Activated CD8-positive, alpha-beta memory T cell treated with anti-CD3 and anti-CD28 coated beads, Interleukin-2, amount 50 U/mL, for 1 hour (primary cell): ENCODE data around the gene PDLIM4.

Experiments used
- DNase-seq: peaks from one replicate; pipeline ENCODE4 v3.0.0-alpha.2; 2020; ENCODE audit errors: extremely low read depth

PDLIM4 gene

DNA sequence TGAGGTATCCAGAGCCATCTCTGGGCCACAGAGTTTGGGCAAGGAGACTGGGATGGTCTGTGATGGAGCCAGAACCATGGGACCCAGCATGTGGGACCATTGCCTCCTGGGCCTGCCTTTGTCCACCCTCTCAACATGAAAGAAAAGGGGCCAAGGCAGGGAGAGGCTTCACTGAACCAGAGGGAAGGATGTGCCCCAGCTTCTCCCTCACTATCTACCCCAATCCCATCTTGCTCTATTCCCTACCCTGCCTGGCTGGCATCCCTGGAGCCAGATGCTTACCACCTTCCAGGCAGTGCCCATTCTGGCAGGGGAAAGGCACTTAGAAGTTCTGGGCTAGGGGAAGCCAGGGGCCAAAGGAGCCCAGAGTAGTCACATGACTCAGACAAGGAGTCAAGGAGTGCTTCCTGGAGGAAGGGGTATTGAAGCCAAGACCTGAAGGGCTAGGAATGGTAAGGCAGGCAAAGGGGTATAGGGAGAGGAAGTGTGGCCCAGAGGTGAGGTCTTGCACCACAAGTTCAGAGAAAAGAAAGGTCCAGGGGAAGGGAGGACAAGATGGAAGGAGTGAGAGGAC lies 9.8 kb downstream of the PDLIM4 start:
- DNase-seq: no peak

DNA sequence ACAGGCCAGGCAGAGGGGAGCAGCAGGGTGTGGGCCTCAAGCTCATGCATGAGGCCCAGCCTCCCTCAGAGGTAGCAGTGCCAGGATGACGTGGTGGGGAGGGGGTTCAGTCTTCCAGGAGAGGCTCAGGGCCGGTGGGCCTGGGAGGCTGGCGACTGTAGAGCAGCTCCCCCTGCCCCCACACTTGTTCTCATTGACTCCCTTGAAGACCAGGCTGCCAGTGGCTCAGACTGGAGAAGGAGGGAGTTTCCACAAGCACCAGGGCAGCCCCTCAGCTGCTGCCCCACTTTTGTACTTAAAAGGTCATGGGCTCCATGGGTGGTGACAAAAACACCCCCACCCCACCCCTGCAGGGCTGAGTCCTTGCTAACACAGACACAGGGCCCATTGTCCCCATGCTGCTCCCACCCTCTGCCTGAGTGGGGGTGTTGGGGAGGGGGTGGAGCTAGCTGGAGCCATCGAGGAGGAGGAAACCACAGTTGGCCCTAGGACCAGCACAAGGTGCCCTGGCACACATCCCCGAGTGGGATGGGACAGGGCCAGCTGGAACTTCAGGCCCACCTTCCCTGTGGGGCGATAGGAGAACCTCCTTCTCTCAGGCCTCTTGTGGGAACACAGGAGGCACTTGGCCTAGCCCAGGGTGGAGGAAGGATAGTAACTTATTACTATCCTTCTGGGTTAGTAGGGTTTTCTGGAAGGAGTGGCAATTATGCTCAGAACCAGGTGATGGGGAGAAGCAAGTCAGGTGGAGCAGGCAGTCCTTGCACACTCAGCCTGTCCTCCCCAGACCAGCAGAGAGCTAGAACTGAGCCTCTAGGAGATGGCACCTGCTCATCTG lies 10.7 kb downstream of the PDLIM4 start:
- no peak for DNase-seq

GRCh38 chr5:132268769-132269551 lies 11.5 kb downstream of the PDLIM4 start:
- no peak for DNase-seq

- no peak for DNase-seq
Observed at GRCh38 chr5:132269635-132270334, 12.3 kb downstream of the PDLIM4 start.

GRCh38 chr5:132270335-132270665 lies 12.8 kb downstream of the PDLIM4 start:
- no peak for DNase-seq

GRCh38 chr5:132270706-132271105 lies 13.2 kb downstream of the PDLIM4 start:
- no peak for DNase-seq

GRCh38 chr5:132271251-132272246 lies 14.1 kb downstream of the PDLIM4 start:
- DNase-seq: no peak

- no peak for DNase-seq
Observed at GRCh38 chr5:132272311-132273210, 15.1 kb downstream of the PDLIM4 start.

DNA sequence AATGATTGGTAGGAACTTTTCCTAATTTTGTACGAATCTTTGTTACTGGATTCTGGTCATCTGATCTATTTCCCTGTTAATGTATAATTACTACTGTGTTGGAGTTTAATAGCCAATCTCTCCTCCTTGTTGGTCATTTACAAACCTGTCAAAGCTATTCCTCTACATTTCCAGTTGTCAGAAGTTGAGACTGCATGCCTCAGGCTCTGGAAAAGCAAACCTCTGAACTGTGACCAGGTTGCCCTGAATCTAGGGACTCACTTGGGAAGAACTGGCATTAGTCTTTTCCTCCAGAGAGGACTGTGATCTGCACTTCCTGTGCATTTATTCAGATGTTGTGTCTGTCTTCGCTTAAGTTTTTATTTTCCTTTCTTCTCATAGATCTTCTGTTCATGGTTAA lies 16.1 kb downstream of the PDLIM4 start:
- DNase-seq: no peak

- DNase-seq: no peak
Observed at GRCh38 chr5:132274050-132274792, 16.7 kb downstream of the PDLIM4 start.

DNA sequence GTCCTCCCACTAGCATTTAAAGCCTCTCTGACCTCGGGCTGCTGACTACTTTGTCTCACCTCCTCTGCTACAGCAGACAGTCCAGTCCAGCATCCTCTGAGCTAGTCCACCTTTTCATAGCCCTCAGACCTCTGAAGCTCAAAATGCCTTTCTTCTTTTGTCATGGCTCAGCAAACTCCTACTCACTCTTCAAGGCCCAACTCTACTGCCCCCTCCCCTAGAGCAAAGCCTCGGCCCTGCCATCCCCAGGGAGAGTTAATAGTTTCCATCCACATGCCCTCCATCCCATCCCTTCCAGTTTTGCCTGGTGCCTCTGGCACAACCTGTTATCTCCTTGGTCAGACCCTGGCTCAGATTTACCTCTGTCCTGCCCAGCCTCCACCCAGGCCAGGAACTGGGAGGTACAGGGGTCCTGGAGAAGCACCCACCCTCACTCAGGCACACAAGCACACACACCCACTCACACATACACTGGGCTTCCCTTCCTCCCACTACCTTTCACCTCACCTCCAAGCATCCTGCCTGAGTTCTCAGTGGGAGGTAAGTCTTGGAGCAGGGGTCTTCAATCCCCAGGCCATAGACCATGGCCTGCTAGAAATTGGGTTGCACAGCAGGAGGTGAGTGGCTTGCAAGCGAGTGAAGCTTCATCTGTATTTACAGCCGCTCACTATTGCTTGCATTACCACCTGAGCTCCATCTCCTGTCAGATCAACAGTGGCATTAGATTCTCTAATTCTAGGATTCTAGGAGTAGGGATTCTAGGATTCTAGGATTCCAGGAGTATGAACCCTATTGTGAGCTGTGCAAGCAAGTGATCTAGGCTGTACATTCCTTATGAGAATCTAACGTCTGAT lies 18.1 kb downstream of the PDLIM4 start:
- DNase-seq: no peak

DNA sequence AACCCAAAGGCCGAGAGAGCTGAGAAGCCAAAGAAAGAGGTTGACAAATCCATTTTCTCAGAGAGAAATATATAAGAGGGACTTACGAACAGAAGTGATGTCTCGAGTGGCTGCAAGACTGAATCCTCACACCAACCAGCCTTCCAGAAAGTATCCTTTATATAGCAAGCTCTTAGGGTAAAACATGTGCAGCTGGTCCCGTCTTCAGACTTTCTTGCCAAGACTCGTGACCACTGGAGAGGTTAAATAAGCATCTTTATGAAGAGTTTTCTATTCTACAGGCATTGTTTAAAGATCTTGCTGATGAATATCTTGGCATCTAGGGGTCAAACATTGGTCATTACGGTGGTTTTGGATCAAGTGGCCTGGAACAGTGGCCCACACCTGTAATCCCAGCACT lies 19.8 kb downstream of the PDLIM4 start:
- DNase-seq: no peak

GRCh38 chr5:132277971-132278853 lies 20.7 kb downstream of the PDLIM4 start:
- DNase-seq: no peak

DNA sequence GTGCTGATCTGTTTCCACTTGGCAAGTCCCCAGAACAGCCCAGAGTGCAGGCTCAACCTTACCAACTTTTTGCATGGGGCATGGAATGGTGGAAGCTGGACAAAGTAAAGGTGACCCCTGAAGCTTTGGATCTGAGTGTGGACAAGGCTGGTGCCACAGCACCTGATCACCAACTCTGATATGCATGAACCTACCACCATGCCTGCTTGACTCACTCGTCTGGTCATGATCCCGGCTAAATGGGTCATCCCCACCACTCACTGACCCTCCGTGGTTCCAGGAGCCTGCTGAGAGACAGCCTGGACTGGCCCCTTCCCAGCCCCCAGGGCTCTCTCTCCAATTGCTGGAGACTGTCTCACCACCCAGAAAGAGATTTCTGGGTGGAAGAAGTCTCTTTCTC lies 22.3 kb downstream of the PDLIM4 start:
- no peak for DNase-seq

GRCh38 chr5:132280371-132281240 lies 23.1 kb downstream of the PDLIM4 start:
- DNase-seq: no peak
